Fibroblast of lung (primary cell): ENCODE results near the gene RBMS2.
"Not testable (repeated sequence)": the region's sequence is repeated elsewhere in the genome, so short reads cannot be mapped to it uniquely, and the experiment has no call there.

Experiments used
- CTCF ChIP-seq, 2 donors: IDR thresholded peaks in 1 of 2; conservative IDR thresholded peaks in 1 of 2; 1 replicate in 1 of 2; 2 replicates in 1 of 2; pipeline ENCODE4 v1.5.1; 2011 to 2012; ENCODE audit warnings: low read length in 2 of 2, control low read depth in 1 of 2, inconsistent platforms in 1 of 2, low read depth in 1 of 2, mild to moderate bottlenecking in 1 of 2
- EZH2 ChIP-seq: IDR thresholded peaks from 2 replicates; pipeline ENCODE4 v1.5.1; 2012; ENCODE audit warnings: low read length, control low read depth, mild to moderate bottlenecking; ENCODE audit errors: missing control alignments

- not testable (repeated sequence) for TF ChIP-seq EZH2; CTCF (conservative IDR thresholded peaks at IDR 0.05 in 1 of 2, IDR thresholded peaks at IDR 0.05 in 1 of 2; ENCODE audit: low read depth in 1 of 2, low read length in 2 of 2)
Measured at GRCh38 chr12:56494481-56494880, 27.1 kb upstream of the RBMS2 start.
